GM19351 (cell line): Measurements from ENCODE around the gene PPP1R3A.
"Not testable (repeated sequence)": the region's sequence is repeated elsewhere in the genome, so short reads cannot be mapped to it uniquely, and the experiment has no call there.

Experiments used
- ATAC-seq: cut with Tn5 transposase; IDR thresholded peaks from one replicate; pipeline ENCODE4 v1.9.1; 2021; ENCODE audit warnings: mild to moderate bottlenecking, moderate library complexity; ENCODE audit not compliant: unreplicated experiment

Gene PPP1R3A

DNA sequence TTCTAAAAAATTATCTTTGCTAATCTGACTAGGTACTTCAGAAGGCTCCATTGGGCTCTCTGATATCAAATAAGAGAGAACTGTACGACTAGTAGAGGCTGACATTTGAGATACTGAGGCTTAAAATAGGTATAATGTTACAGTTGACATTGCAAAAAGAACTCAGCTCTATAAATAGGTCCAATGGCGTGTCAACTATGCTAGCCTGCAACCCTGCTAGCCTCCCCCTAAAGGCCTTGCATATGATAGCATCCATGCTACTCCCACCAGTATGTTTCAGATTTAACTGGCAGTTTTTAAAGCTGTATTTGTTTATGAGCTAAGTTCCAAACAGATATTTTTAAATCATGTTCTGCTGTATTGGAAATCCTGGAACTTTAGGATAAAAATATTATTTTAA is at the start of gene PPP1R3A:
Gene PPP1R3A (minus strand): TSS at position 64 of the 400 bp plus-strand sequence. CDS start 13 bp downstream, at position 51.
- peak; percentile 46 for ATAC-seq

GRCh38 chr7:113963356-113963755 is 44.5 kb upstream of the PPP1R3A start:
- no peak for ATAC-seq

- no peak for ATAC-seq
Observed at GRCh38 chr7:113959910-113960309, 41.1 kb upstream of the PPP1R3A start.

DNA sequence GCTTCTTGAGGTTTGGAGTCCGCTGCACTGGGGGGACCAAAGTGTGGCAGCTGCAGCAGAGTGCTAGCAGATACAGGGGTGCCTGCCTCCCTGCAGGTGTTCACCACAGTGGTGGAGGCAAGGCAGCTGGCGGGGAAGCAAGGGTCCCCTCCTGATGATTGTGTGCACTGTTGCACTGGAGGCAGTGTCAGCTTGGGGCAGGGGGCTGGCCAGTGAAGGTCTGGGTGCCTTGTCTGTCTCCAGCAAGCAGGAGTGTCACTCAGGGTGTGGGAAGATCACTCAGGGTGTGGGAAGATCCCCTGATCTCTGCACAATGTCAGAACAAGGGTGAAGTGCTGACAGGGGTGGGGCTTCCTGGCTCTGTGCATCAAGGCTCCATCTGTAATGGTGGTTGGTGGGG is 36.3 kb upstream of the PPP1R3A start:
- ATAC-seq: no peak

DNA sequence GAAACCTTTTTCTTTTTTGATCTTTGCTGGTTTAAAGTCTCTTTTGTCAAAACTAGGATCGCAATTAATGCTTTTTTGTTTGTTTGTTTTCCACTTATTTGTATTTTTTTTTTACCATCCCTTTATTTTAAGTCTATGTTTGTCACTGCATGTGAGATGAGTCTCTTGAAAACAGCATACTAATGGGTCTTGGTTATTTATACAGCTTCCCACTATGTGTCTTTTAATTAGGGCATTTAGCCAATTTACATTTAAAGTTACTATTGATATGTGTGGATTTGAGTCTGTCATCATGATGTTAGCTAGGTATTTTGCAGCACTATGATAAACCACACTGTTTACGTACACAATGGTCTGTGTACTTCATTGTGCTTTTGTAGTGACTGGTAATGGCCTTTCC is 34.7 kb upstream of the PPP1R3A start:
- ATAC-seq: no peak

GRCh38 chr7:113945018-113945938 is 26.5 kb upstream of the PPP1R3A start:
- no peak for ATAC-seq

DNA sequence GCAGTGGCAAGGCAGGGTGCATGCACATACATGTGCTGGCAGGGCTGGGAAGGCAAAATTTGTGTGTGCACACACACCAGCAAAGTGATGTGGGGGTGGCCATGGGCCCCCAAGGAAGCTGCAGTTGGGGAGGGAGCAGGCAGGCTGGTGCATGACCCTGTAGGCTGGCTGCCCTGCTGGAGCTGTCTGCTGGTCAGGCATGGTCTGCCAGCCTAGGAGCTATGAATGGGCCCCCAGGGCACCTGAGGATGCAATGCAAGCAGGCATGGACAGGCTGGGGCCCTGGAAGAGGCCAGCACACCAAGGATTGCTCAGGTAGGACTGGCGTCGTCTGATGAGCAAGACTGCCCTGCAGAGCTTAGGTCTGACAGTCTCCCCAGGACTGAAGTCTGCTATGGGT is 18.2 kb upstream of the PPP1R3A start:
- ATAC-seq: no peak

DNA sequence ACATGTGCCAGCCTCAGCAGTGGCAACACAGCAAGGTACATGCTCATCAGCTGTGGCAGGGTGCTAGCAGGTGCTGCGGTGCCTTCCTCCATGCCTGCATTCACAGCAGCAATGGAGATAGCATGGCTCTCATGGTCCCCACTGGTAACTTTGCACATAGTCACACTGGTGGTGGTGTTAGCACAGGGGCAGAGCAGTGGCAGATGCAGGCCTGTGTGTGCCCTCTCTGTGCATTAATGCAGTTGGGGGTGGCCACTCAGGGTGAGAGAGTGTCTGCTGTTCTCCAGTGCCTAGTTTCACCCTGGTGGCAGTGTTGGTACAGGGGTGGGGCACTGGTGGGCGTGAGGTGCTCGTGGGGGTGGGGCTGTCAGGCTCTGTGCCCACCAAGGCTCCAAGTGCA is 17.7 kb upstream of the PPP1R3A start:
- no peak for ATAC-seq

GRCh38 chr7:113929389-113929788 is 10.6 kb upstream of the PPP1R3A start:
- ATAC-seq: not testable (repeated sequence)

DNA sequence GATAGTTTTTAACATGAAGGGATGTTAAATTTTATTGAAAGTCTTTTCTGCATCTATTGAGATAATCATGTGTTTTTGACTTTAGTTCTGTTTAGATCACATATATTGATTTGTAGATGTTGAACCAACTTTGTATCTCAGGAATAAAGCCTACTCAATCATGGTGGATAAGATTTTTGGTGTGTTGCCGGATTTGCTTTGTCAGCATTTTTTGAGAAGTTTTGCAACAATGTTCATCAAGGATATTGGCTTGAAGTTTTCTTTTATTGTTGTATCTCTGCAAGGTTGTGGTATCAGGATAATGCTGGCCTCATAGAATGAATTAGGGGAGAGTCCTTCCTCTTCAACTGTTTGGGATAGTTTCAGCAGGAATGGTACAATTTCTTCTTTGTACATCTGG is 9.3 kb upstream of the PPP1R3A start:
- no peak for ATAC-seq

DNA sequence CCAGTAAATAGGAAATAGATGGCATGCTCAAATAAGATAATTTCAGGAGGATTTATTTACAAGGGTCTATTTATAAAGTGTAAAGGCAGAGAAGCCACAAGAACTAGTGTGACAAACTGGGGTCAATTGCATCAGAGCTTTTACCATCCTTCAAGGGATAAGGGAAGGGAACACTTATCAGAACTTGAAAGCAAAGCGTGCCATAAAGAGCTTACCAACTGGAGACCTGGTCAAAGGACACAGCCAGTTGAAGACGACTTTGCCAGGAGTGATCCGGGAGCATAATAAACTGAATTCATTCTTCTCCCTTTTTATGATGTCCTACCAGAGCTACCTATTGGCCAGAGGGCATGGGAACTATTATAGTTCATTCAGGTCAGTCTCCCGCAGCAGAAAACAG is 3.2 kb upstream of the PPP1R3A start:
- no peak for ATAC-seq

GRCh38 chr7:113921363-113921762 is 2.6 kb upstream of the PPP1R3A start:
- no peak for ATAC-seq

DNA sequence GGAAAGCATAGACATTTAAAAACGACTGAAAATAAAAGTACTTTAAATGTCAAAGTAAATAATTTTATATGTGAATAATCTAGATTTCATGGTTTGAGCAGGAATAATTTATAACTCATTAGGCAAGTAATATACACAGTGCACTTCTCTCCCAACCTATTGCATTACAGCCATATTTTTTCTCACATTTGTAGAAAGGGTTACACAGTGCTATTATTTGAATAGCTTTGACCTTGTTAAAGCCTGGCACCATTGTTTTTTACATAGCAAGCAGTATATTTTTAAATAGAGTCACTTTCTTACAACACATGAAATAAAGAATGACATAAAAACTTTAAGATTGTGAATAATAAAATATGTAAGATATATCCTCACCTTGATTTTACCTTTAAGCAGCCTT is 969 bp downstream of the PPP1R3A start:
- ATAC-seq: no peak

GRCh38 chr7:113915956-113916355 is 2.9 kb downstream of the PPP1R3A start:
- ATAC-seq: no peak

GRCh38 chr7:113912876-113913275 is 5.9 kb downstream of the PPP1R3A start:
- no peak for ATAC-seq

GRCh38 chr7:113907617-113908016 is 11.2 kb downstream of the PPP1R3A start:
- no peak for ATAC-seq

DNA sequence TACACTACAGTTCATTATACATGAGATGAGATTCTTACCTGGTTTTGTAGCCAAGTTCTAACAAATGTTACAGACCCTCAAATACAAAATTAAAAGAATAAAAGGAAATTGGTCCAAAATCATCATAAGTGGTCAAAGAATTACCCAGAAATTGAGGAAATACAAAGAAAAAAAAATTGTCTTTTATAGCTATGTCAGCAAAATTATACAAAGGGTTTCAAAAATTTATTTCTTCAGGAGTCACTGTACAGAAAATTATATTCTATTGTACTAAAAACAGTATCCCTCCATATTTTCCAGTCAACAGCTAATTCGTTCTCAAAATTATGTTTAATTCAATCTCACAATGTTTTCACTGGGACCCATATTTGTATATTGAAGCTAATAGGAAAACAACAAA is 14.3 kb downstream of the PPP1R3A start:
- no peak for ATAC-seq

GRCh38 chr7:113892818-113893217 is 26.0 kb downstream of the PPP1R3A start:
- ATAC-seq: no peak

GRCh38 chr7:113891828-113892227 is 27.0 kb downstream of the PPP1R3A start:
- ATAC-seq: no peak

DNA sequence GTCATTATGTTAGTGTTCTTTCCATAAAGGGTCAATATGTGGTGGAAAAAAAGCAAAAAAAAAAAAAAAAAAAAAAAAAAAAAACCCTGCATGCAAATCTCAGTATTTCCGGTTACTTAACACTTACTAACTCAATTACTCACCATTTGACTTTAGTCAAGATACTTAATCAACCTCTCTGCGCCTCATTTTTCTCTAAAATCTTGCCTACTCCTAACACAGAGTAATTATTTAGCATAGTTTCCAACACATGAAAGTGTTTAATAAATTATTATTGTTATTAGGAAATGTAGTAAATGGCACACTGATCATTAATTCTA is 27.8 kb downstream of the PPP1R3A start:
- no peak for ATAC-seq

DNA sequence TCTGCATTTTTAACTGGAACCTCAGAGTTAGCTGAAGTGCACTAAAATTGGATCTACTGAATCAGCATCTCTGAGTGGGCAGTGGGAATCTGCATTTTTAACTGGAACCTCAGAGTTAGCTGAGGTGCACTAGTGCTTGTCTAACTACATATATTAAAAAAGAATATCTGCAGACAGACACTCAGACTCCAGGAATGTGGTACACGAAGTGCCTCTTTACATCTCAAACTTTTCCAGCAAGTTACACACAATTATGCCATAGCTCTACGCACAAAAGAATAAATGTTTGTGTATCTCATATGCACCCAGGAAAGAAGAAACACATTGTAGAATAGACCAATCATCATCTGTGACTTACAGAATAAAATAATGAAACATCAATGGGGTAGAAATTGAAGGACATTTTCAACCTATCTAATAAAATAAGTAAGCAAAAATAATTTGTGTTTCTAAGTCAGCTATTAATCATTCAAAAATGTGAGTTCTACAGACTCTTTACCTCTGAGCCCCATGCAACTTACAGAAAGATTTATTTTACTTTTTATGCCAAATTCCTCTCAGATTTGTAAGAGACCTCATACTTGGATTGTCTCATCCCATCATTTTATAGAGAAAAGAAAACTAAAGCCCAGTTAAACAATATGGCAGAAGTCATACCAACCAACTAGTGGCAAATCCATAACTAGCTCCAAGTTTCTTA is 28.3 kb downstream of the PPP1R3A start:
- ATAC-seq: no peak

DNA sequence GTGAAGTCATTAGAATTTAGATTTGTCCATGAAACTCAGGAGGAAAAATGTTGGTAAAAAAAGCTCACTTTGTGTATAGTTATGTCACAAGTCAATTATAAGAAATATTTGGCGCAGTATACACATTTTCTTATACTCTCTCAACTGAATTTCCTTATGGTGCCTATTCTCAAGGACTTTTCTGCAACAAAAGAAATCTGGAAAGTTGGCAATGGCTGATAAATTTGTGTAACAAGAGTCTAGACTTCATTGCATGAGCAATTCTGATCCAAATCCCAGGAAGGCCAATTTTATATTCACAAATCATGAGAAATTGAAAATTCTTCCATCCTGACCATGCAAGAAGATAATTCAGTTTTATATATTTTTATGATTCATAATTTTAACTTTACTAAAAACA is 35.7 kb downstream of the PPP1R3A start:
- no peak for ATAC-seq
